ENCODE results near the gene SCRN3.

- TF ChIP-seq CTCF (IDR thresholded peaks at IDR 0.05; ENCODE audit: low read depth, low read length) = no peak
- TF ChIP-seq EZH2phosphoT487 (IDR thresholded peaks at IDR 0.05; ENCODE audit: low read depth) = no peak
These were observed 40.8 kb downstream of the SCRN3 start for GRCh38 chr2:174436351-174436750.

Data from OCI-LY3 (cell line).